ENCODE data around the gene DDX18.

GRCh38 chr2:117856415-117857210 is 42.1 kb downstream of the DDX18 start:
- TF ChIP-seq TAF1 (IDR thresholded peaks at IDR 0.05; ENCODE audit: low read depth): no peak
- no peak for TF ChIP-seq RAD21 (IDR thresholded peaks at IDR 0.05; ENCODE audit: low read depth)
- TF ChIP-seq MAX (IDR thresholded peaks at IDR 0.05): no peak
- TF ChIP-seq NFIC (IDR thresholded peaks at IDR 0.05): peak; percentile 13; the same call in 1 of the 2 replicates
- TF ChIP-seq REST (IDR thresholded peaks at IDR 0.05; ENCODE audit: low read depth): no peak
- TF ChIP-seq EP300 (IDR thresholded peaks at IDR 0.05; ENCODE audit: borderline replicate concordance): no peak
- no peak for TF ChIP-seq TEAD4 (IDR thresholded peaks at IDR 0.05)
- TF ChIP-seq ZBTB7A (IDR thresholded peaks at IDR 0.05; ENCODE audit: low read depth): no peak
- no peak for TF ChIP-seq EGR1 (IDR thresholded peaks at IDR 0.05)
- TF ChIP-seq CEBPB (IDR thresholded peaks at IDR 0.05): no peak
- no peak for TF ChIP-seq FOXM1 (IDR thresholded peaks at IDR 0.05; ENCODE audit: borderline replicate concordance, low read depth)
- no peak for TF ChIP-seq CREB1 (IDR thresholded peaks at IDR 0.05; ENCODE audit: low read depth)

All from Ishikawa (cell line).